Tibial nerve (tissue), 4 donors: Measurements from ENCODE around the gene OVCH1. TPM values are rescaled to one million over a fixed set of nuclear protein-coding genes. Genes with fewer than 3 reads are reported as not detected.

Source experiments
- DNase-seq, 2 donors: peaks; one replicate each; pipeline ENCODE4 v3.0.0-alpha.2; 2019; ENCODE audit warnings: low spot score in 2 of 2
- H3K27ac ChIP-seq, 4 donors: fragments of 200-600 bp; sonication (generic) in 3 of 4; one replicate each; pipeline ENCODE4 v1.5.1; 2017 to 2019; ENCODE audit warnings: mild to moderate bottlenecking in 1 of 4
- H3K27me3 ChIP-seq, 2 donors: fragments of 200-600 bp; sonication (generic) in 1 of 2; one replicate each; pipeline versions ENCODE4 v1.5.1 to v1.6.0; 2017 to 2019
- H3K36me3 ChIP-seq, 3 donors: fragments of 200-600 bp; sonication (generic); one replicate each; pipeline ENCODE4 v1.5.1; 2018 to 2019
- H3K4me1 ChIP-seq, 4 donors: fragments of 200-600 bp; sonication (generic) in 3 of 4; one replicate each; pipeline ENCODE4 v1.5.1; 2017 to 2019
- H3K4me3 ChIP-seq, 4 donors: fragments of 200-600 bp; sonication (generic) in 3 of 4; one replicate each; pipeline ENCODE4 v1.5.1; 2017 to 2019; ENCODE audit warnings: mild to moderate bottlenecking in 1 of 4, moderate library complexity in 1 of 4
- H3K9me3 ChIP-seq, 4 donors: fragments of 200-600 bp; sonication (generic) in 3 of 4; one replicate each; pipeline ENCODE4 v1.5.1; 2017 to 2019
- CTCF ChIP-seq, 5 experiments: fragments of 200-600 bp in 3 of 5; fragments of 450-650 bp in 2 of 5; sonication (generic) in 3 of 5; IDR thresholded peaks; one replicate each; pipeline ENCODE4 v1.5.1; 2016 to 2019; ENCODE audit warnings: antibody characterized with exemption in 5 of 5, mild to moderate bottlenecking in 3 of 5, moderate library complexity in 2 of 5
- EP300 ChIP-seq, 2 donors: sonication (generic); formaldehyde crosslinking; IDR thresholded peaks; one replicate each; pipeline ENCODE4 v1.6.1; 2017; ENCODE audit warnings: antibody characterized with exemption in 2 of 2, mild to moderate bottlenecking in 1 of 2
- POLR2A ChIP-seq, 2 donors: fragments of 450-650 bp; IDR thresholded peaks; one replicate each; pipeline ENCODE4 v1.6.1; 2017; ENCODE audit warnings: antibody characterized with exemption in 2 of 2, mild to moderate bottlenecking in 2 of 2, moderate library complexity in 2 of 2
- WGBS, 2 donors: methylation state at CpG; one replicate each; pipeline ENCODE4 v1.1.5; 2018; 5-methylcytosine and 5-hydroxymethylcytosine counted together
- total RNA-seq, 4 donors: library from RNA; depleted of rRNA; stranded (reverse); fragments of >200 nt; gene quantifications; one replicate each; pipeline ENCODE4 v1.1.0, GENCODE V29; 2016

Gene OVCH1
- total RNA-seq, 4 donors from 2014 or later: 0.20 to 0.21 TPM; not detected in 2

GRCh38 chr12:29431513-29431912, 66.0 kb downstream of the OVCH1 start:
- TF ChIP-seq CTCF (IDR thresholded peaks at IDR 0.05) (no peak), POLR2A (IDR thresholded peaks at IDR 0.05) (no peak), EP300 (IDR thresholded peaks at IDR 0.05) (no peak)
- DNase-seq: no peak
- Histone ChIP-seq H3K4me3 (no peak overlapping the region), H3K36me3 (no peaks in the 10 kb centered on the region), H3K4me1 (no peaks in the 10 kb centered on the region), H3K9me3 (no peaks in the 10 kb centered on the region), H3K27ac (no peak overlapping the region), H3K27me3 (no peaks in the 10 kb centered on the region)
- WGBS, 2 donors: 88 to 91% methylated on average over 3 of the region's 3 CpGs

DNA sequence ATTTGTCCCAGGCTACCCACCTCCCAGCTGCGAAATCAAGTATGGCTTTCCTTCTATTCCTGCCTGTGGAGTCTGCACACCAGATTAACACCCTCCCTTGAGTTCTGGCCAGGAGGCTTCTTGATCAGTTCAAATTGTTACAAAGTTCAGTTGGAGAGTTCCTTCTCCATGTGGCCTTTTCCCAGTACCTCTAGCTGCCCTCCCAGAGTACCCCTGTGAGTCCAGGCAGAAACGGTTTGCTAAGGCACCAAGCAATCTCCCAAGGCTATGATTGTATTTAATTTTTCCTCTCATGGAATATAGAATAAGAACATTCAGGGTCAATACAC, 66.8 kb downstream of the OVCH1 start:
- 83 to 86% methylated on average over 2 of the region's 2 CpGs for WGBS, 2 donors
- no peaks in the 10 kb centered on the region for H3K27me3 ChIP-seq
- no peaks in the 10 kb centered on the region for H3K36me3 ChIP-seq
- no peaks in the 10 kb centered on the region for H3K9me3 ChIP-seq
- no peak overlapping the region for H3K4me3 ChIP-seq
- H3K4me1 ChIP-seq: no peaks in the 10 kb centered on the region
- TF ChIP-seq POLR2A (IDR thresholded peaks at IDR 0.05) (no peak), CTCF (IDR thresholded peaks at IDR 0.05) (no peak)
- DNase-seq: no peak
- H3K27ac ChIP-seq: no peak overlapping the region

DNA sequence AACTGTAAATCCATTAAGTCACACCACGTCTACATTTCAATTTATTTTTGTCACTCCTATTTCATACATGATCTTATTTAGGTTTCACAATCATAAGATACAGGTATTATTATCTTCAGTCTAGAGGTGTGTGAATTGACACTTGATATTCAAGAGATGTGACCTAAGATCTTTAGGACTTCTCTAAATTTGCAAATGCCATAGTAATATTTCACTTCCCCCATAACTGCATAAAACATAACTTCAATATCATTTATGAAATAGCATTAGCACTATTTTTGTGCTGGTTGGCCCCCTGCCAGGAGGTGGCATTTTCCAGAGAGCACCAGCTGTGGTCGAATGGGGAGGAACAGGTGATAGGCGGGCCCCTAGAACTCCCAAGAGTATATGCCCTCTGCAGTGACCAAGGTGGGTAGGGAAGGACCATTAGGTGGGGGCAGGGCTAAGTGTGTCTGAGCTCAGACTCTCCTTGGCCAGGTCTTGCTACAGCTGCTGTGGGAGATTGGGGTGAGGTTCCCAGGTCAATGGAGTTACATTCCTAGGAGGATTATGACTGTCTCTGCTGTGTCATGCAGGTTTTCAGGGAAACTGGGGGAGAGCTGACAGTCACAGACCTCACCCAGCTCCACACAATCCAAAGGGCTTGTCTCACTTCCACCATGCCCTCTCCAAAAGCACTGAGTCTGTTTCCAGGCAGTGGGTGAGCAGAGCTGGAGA, 67.3 kb downstream of the OVCH1 start:
- no peak for TF ChIP-seq EP300 (IDR thresholded peaks at IDR 0.05)
- TF ChIP-seq POLR2A (IDR thresholded peaks at IDR 0.05): no peak
- no peak for TF ChIP-seq CTCF (IDR thresholded peaks at IDR 0.05)
- Histone ChIP-seq H3K27me3 (no peaks in the 10 kb centered on the region), H3K36me3 (no peaks in the 10 kb centered on the region), H3K9me3 (no peaks in the 10 kb centered on the region), H3K27ac (no peak overlapping the region), H3K4me1 (no peaks in the 10 kb centered on the region), H3K4me3 (no peak overlapping the region)
- DNase-seq: no peak
- 81 to 88% methylated on average over 3 of the region's 3 CpGs for WGBS, 2 donors

DNA sequence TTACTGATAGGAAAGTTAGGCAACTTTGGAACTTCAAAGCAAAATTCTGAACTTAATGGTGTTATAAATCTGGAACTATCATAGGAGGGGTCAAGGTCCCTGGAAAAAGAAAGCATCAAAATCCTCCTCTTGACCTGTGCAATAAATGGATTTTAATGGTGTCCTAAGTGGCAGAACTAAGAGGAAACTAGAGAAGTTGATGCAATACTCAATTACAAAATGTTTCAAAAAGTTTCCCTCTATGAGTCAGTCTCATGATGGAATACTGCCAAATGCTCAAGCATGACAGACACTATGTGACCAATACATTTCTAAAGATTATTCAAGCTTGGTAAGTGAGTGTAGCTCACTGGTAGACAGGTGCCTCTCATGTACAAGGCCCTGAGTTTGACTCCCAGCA, 68.9 kb downstream of the OVCH1 start:
- TF ChIP-seq CTCF (IDR thresholded peaks at IDR 0.05) (no peak), EP300 (IDR thresholded peaks at IDR 0.05) (peak in 1 of 2 donors; percentile 58), POLR2A (IDR thresholded peaks at IDR 0.05) (no peak)
- DNase-seq: no peak
- no peaks in the 10 kb centered on the region for H3K9me3 ChIP-seq

GRCh38 chr12:29427964-29428363, 69.5 kb downstream of the OVCH1 start:
- Histone ChIP-seq H3K4me3 (no peak overlapping the region), H3K4me1 (no peaks in the 10 kb centered on the region), H3K9me3 (no peaks in the 10 kb centered on the region), H3K27ac (no peak overlapping the region), H3K27me3 (no peaks in the 10 kb centered on the region), H3K36me3 (no peaks in the 10 kb centered on the region)
- TF ChIP-seq EP300 (IDR thresholded peaks at IDR 0.05) (no peak), CTCF (IDR thresholded peaks at IDR 0.05) (peak in 1 of 5 experiments; percentile 12), POLR2A (IDR thresholded peaks at IDR 0.05) (no peak)
- no peak for DNase-seq
- 74 to 80% methylated on average over 4 of the region's 4 CpGs for WGBS, 2 donors

More for the DNA sequence above, 68.9 kb downstream of the OVCH1 start:
- H3K27me3 ChIP-seq: no peaks in the 10 kb centered on the region
- no peak overlapping the region for H3K4me3 ChIP-seq
- no peaks in the 10 kb centered on the region for H3K36me3 ChIP-seq
- no peaks in the 10 kb centered on the region for H3K4me1 ChIP-seq
- H3K27ac ChIP-seq: no peak overlapping the region
